HL-60/S4 (cell line): Measurements from ENCODE around the gene GNG7.

Experiments
- in situ Hi-C: fragments of 300-500 bp; cut with MboI; formaldehyde crosslinking; loops from 2 replicates; pipeline ENCODE4 v1.14.3; 2022; ENCODE audit warnings: low sequenced_read_pairs

Gene GNG7

DNA sequence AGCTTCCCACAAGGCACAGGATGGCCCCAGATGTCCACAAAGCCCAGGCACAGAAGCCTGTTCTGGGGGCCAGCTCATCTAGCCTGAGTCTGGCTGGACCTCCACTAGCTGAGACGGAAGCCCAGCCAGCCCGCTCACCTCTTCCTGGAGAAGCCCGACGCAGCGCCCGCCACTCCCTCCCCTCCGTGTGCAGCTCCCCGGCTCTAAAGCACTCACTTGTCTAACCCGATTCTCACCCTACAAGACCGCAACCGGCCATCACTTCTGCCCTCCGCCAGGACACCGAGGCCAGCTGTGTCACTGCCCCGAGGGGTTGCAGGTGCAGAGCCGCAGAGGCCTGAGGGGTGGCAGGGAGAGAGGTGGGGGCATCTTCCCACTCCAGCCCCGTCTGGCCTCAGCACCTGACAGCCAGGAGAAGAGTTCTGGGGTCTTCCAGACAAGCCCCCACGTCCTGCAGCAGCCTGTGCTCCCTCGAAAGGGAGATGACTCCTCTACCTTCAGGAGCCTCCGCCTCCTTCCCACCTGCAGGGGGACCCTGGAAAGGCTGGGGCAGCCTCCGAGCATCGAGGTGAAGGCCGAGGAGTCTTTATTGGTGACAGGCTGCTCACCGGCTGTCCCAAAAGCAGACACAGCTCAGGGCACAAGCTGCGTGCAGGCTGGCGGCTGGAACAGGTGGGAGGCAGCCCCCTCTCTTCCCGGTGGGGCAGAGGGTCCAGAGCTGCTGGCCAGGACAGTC, 24.6 kb upstream of the GNG7 start:
- in situ Hi-C loops = no loop called here

GRCh38 chr19:2726160-2726855, 23.8 kb upstream of the GNG7 start:
- in situ Hi-C loops = no loop called here

- in situ Hi-C loops = no loop called here
Measured at GRCh38 chr19:2724148-2724557, 21.7 kb upstream of the GNG7 start.

- in situ Hi-C loops = no loop called here
Measured at GRCh38 chr19:2723747-2724146, 21.3 kb upstream of the GNG7 start.

GRCh38 chr19:2723345-2723715, 20.8 kb upstream of the GNG7 start:
- in situ Hi-C loops = no loop called here

DNA sequence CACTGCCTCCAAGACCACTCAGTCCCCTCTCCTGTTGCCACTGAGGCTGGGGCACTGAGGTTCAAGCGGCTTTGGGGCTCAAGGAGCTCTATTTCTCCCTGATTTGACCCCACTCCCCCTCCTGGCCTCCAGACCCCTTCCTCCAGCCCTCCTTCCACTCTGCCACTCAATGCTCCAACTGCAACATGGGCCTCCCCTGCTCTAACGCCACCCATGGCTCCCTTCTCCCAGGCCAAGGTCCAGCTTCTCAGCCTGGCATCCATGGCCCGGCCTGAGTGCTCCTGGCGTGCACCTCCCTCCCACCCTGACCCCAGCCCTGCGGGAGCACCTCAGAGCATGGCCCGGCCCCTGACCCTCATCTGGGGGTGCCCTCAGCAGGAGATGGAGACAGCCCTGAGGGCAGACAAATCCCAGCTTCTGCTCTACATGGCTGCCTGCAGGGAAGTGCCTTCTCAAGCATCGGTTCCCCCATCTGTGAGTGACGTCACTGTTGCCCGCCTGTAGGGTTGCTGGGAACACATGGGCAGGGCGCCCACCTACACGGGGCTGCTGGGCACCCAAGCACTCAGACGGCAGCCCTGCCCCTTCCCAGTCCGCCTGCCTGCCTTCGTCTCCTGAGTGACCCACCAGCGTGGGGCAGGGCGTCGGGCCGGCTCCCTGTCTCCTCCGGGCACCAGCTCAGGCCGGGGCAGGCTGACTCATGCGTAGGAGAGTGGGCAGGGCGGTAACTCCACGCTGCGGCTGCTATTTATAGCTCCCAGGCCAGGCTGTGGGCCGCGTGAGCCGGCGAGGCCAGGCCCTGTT, 20.2 kb upstream of the GNG7 start:
- in situ Hi-C loops = no loop called here

- in situ Hi-C loops = no loop called here
Measured at GRCh38 chr19:2721570-2722540, 19.4 kb upstream of the GNG7 start.

DNA sequence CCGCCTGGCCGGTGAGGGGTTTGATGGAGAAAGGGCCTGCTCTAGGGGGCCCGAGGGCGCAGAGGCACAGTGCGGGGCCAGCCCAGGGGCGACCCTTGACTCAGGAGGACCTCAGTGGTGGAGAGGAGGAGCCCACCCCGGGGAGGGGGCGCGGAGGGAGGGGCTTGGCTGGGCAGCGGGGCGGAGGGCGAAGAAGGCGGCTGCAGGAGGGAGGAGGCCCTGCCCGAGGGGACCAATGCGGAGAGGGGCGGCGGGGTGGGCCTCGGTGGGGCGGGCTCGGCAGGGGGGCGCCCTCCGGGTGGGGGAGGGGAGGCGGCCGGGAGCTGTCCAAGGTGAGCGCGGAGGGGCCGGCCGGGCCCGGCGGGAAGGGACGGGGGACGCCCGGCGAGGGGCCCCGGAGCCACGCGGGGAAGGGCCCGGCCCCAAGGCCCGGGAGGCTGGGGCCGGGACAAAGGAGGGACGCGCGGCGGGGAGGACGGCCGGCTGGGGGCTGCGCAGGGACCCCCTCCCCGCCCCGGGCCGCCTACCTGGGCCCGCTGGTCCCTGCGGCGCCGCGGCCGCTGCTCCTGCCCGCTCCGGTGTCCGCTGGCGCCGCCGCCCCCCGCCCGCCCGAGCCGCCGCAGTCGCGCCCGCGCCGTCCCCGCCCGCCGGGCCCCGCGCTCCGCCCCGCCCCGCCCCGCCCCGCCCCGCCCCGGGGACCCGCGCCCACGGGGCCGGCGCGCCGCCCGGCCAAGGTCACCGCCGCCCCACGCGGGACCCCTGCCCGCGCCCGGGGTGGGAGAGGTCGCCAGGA, 18.5 kb upstream of the GNG7 start, which contains the start of gene DIRAS1:
Gene DIRAS1, minus strand, starts transcription at position 596 of the 793 bp plus-strand sequence. CDS start 3,566 bp downstream, outside the sequence.
- in situ Hi-C loops = no loop called here

DNA sequence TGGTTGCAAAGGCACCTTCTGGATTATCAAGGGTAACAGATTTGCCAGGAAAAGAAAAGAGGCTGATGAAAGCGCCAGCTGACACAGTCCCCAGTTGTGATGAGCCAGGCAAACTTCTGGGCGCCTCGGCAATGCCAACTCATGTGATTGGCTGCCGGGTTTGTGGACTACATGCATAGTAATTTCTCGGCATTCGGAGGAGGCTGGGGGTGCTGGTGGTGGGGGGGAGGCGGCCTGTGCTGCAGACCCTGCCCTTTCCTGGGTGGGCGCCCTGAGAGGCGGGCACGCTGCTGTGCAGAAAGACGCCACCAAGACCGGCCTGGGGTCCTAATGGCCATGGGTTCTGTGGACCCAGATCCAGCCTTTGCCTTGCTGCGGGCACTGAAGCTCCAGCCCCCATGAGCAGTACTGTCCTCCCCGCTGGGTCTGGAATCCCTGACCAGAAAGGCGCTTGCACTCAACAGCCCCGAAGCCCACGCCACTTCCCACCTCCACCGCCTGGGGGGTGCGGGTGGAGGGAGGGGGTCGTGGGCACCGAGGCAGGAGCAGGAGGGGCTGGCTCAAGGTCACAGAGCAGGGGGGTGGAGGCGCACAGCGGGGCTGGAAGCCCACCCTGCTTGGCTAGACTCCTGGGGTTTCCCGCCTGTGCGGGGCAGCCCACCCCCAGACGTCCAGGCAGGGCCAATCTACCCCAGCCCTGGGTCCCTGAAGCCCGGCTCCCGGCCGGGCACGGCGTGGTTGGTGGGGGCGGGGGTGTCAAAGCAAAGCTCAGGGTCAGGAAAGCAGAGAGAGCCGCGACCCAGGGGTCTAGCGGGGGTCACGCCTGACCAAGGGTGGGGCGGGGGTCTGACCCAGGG, 17.7 kb upstream of the GNG7 start:
- in situ Hi-C loops = no loop called here

GRCh38 chr19:2719232-2719735, 16.8 kb upstream of the GNG7 start:
- in situ Hi-C loops = no loop called here

DNA sequence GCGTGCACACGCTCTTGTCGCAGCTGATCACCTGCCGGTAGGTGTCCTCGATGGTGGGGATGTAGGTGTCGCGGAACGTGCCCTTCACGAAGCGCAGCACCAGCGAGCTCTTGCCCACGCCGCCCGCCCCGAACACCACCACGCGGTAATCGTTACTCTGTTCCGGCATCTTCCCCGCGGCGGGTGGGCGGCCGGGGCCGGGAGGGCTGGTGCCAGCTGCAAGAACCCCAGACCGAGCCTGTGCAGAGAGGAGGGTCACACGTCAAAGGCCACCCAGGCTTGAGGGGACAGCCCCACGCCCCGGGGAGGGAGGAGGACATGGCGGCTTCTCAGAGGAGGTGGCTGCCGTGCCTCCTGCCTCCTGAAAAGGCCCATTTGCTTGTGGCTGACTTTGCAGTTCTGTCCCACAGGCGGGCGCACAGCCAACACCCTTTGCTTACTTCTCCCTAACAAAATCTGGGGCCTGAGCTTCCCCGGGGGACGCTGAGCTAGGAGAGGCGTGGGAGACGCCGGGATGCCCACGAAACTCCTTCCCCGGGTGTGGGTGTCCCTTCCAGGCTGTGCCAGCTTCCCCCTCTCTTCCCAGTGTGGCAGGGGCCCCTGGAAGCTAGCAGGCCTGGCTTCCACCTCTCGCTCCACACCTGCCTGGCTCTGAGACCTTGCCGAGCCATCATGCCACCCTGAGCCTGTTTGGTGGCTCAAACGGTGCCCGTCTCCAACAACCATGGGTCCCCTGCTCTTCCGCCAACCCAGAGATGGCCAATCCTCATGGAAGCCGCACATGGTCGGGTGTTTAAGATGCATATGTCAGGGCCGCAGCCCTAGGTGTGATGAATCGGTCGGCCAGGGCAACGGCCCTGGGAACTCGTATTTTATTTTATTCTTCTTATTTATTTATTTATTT, 15.4 kb upstream of the GNG7 start:
- in situ Hi-C loops = no loop called here

DNA sequence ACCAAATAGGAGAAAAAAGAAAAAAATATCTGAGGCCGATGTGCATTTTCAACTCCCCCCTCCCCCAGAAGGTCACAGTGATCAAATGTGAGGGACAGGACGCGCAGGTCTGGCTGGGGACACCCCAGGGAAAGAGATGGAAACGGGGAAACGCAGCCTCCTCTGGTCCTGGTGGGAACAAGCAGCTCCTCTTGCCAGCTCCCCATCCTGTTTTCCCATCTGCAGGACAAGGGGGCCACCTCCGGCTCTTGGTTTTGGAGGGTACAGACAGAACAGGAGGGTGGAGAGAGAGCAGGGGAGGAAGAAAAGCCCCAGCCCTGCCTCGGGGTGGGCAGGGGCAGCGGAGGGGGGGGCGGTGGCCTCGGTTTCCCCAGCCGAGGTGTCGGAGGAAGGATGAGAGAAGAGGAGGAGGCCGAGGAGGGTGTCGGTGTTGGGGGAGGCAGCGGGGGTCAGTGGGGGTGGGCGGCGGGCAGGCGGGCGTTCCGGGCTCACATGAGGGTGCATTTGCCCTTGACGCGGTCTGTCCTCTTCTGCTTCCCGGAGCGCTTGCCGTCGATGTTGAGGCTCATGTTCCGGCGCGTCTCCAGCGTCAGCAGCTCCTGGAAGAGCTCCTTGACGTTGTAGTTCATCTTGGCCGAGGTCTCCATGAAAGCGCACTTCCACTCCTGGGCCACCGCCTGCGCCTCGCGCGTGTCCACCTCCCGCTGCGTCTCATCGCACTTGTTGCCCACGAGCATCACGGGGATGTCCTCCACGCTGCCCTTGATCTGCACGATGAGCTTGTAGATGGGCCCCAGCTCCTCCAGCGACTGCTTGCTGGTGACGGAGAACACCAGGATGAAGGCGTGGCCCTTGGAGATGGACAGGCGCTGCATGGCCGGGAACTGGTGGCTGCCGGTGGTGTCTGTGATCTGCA, 14.5 kb upstream of the GNG7 start:
- in situ Hi-C loops = no loop called here

- in situ Hi-C loops = no loop called here
Measured at GRCh38 chr19:2716275-2716650, 13.8 kb upstream of the GNG7 start.

DNA sequence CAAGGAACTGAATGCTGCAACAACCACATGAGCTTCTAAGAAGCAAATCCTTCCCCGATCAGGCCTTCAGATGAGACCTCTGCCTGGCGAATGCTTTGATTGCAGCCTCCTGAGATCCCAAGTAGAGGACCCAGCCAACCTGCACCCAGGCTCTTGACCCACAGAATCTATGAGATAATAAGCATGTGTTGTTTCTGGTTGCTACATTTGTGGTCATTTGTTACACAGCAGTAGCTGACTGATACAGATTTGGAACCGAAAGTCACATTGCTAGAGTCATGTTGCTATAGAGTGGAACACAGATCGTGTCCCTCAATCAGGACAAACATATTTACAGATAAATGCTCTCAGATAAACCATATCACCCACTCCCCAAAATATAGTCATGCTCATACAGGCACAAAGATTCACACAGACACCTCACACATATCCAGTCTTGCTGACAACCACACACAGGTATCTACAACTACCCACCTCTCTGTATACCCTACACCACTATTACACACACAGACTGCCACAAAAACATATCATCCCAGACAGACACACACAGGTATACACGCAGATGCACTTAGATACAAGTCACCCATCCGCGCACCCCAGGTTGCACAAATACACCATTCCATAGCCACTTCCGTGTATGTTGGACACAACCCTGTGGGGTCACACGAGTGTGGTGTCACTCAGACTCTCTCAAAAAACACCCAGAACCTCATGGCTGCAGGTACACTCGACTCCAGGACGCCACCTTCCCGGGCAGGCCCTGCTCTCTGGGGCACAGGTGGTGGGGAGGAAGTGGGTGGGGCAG, 13.2 kb upstream of the GNG7 start:
- in situ Hi-C loops = no loop called here

DNA sequence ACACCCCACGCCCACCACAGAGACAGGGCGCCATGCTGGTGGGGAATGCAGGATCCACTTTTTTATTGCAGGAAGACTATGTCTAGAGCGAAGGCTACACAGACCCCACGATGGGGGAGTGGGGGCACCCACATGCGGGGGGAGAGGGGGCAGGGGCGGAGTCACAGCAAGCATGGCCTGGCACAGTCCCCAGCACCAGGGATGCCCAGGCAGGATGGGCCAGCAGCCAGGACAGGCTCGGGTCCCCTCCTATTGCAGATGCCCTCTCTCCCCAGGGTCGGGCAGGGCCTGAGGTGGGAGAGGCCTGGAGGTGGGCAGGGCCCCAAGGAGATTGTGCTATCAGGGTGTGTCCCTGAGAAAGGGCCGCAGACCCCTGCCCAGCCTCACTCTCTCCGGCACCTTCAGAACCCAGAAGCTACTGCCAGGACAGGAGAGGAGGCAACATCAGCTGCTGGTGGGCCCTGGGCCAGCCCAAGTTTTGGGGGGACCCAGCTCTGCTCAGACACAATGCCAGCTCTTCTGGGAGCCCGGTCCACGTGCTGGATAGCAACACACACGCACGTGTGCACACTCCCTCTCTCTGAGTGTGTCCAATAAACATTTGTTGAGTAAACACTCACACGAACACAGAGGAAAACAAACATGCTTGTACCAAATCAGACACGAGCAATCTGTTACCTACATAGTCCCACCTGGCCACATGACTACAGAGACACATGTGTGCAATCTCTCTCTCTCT, 12.2 kb upstream of the GNG7 start:
- in situ Hi-C loops = no loop called here
